Brain microvascular endothelial cell (primary cell): ENCODE data around the gene SLC2A6.

Experiments
- DNase-seq: peaks from one replicate; pipeline ENCODE4 v3.0.0-alpha.2; 2020
- H3K27ac ChIP-seq: fragments of 250-450 bp; sonication (Bioruptor Pico); 2 replicates; pipeline ENCODE4 v1.5.1; 2020; ENCODE audit warnings: mild to moderate bottlenecking, moderate library complexity
- H3K27me3 ChIP-seq: fragments of 250-450 bp; sonication (Bioruptor Pico); replicated peaks from 2 replicates; pipeline ENCODE4 v1.5.1; 2020; ENCODE audit warnings: mild to moderate bottlenecking
- H3K36me3 ChIP-seq: fragments of 250-450 bp; sonication (Bioruptor Pico); replicated peaks from 2 replicates; pipeline ENCODE4 v1.5.1; 2020; ENCODE audit warnings: mild to moderate bottlenecking
- H3K4me3 ChIP-seq: 2 replicates; pipeline ENCODE4 v1.5.1; 2011; ENCODE audit warnings: low read depth, mild to moderate bottlenecking, control low read depth, low read length, moderate library complexity
- in situ Hi-C: cut with HindIII; loops from 2 replicates; pipeline ENCODE4 v1.10.0; 2017; ENCODE audit warnings: low sequenced_read_pairs, low pct_ligation_motif_present
- TF ChIP-seq, protein P1 (sequence below): IDR thresholded peaks from 2 replicates; pipeline ENCODE4 v1.5.1; 2011; ENCODE audit warnings: low read depth, mild to moderate bottlenecking, moderate library complexity, low read length, control low read depth, inconsistent platforms; ENCODE audit errors: missing control alignments

Gene SLC2A6

DNA sequence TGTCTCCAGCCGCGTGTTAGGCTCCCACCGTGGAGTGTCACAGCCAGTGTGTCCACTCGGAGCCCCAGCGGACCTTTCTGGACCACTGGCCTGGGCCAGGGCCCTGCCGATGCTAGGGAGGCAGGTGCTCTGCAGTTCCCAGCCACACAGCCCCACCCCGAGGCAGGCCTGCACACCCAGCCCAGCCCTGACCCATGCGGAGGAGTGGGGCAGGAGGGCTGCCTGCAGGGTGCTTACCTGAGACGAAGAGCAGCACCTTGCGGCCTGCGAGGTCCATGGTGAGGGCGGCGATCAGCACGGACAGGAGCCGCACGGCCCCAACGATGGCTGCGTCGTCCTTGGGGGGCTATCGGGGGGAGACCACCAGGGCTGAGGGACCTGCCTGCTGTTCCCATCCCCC lies 5.2 kb downstream of the SLC2A6 start:
- Histone ChIP-seq H3K27me3 (no peaks in the 10 kb centered on the region), H3K27ac (no peak overlapping the region), H3K36me3 (peaks cover 57% of the 10 kb centered on the region), H3K4me3 (no peak overlapping the region)
- DNase-seq: no peak
- in situ Hi-C loops: no loop called here
- TF ChIP-seq, protein P1, sequence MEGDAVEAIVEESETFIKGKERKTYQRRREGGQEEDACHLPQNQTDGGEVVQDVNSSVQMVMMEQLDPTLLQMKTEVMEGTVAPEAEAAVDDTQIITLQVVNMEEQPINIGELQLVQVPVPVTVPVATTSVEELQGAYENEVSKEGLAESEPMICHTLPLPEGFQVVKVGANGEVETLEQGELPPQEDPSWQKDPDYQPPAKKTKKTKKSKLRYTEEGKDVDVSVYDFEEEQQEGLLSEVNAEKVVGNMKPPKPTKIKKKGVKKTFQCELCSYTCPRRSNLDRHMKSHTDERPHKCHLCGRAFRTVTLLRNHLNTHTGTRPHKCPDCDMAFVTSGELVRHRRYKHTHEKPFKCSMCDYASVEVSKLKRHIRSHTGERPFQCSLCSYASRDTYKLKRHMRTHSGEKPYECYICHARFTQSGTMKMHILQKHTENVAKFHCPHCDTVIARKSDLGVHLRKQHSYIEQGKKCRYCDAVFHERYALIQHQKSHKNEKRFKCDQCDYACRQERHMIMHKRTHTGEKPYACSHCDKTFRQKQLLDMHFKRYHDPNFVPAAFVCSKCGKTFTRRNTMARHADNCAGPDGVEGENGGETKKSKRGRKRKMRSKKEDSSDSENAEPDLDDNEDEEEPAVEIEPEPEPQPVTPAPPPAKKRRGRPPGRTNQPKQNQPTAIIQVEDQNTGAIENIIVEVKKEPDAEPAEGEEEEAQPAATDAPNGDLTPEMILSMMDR: no peak

- H3K36me3 ChIP-seq: peaks cover 57% of the 10 kb centered on the region
- TF ChIP-seq, protein P1: no peak
- in situ Hi-C loops: no loop called here
Measured at GRCh38 chr9:133472753-133473378, 6.0 kb downstream of the SLC2A6 start.

GRCh38 chr9:133472277-133472645 lies 6.6 kb downstream of the SLC2A6 start:
- in situ Hi-C loops: no loop called here
- no peaks in the 10 kb centered on the region for H3K27me3 ChIP-seq
- no peak overlapping the region for H3K4me3 ChIP-seq
- TF ChIP-seq, protein P1: no peak
- peaks cover 57% of the 10 kb centered on the region for H3K36me3 ChIP-seq
- H3K27ac ChIP-seq: no peak overlapping the region
- no peak for DNase-seq

More at GRCh38 chr9:133472753-133473378, 6.0 kb downstream of the SLC2A6 start:
- no peaks in the 10 kb centered on the region for H3K27me3 ChIP-seq
- H3K4me3 ChIP-seq: no peak overlapping the region
- DNase-seq: no peak
- H3K27ac ChIP-seq: no peak overlapping the region

DNA sequence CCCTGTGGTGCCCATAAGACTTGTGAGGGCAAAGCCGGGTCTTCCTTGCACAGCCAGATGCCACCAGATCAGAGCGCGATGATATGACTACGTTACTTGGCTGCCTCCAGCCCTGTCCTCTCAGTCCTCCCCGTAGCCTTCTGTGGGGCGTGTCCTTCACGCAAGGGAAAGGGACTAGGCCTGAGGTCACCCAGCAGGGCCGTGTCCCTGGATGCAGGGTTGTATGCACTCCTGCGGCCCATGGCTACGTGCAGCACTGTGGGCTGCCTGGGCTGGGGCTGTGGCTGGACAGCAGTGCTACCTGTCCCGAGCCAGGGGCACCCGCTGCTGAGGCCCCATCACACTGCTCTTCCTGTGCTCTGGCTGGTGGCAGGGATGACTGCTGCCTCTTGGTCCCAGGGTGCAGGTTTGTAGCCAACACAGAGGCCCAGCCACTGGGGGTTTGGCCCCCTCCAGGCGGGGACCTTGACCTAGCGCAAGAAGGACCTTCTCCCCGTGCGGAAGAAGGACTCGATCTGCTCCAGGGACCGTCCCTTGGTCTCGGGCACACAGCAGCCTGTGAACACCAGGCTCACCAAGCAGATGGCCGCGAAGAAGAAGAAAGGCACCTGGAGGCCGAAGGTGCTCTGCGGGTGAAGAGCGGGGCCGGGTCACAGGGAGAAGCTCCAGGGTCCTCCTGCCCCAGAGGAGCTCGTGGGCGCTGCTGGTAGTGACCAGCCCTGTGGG lies 7.2 kb downstream of the SLC2A6 start:
- peaks cover 54% of the 10 kb centered on the region for H3K36me3 ChIP-seq

DNA sequence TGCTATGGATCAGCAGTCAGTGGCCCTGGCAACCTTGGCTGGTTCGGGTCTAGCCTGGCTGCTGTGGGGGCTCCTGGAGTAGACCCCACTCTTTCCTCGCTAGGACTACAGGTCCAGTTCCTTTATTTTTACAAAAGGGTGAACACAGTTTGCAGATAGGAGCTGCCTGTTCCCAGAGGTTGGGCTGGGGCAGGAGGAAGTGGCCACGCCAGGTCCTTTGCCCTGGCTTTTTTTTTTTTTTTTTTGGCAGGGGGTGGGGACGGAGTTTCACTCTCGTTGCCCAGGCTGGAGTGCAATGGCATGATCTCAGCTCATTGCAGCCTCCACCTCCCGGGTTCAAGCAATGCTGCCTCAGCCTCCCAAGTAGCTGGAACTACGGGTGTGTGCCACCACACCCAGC lies 7.9 kb downstream of the SLC2A6 start:
- Histone ChIP-seq H3K36me3 (peaks cover 47% of the 10 kb centered on the region), H3K4me3 (no peak overlapping the region), H3K27ac (no peak overlapping the region), H3K27me3 (no peaks in the 10 kb centered on the region)
- TF ChIP-seq, protein P1: no peak
- DNase-seq: no peak
- in situ Hi-C loops: no loop called here

More for the DNA sequence above, 7.2 kb downstream of the SLC2A6 start:
- TF ChIP-seq, protein P1: no peak
- in situ Hi-C loops: no loop called here
- Histone ChIP-seq H3K4me3 (no peak overlapping the region), H3K27ac (no peak overlapping the region), H3K27me3 (no peaks in the 10 kb centered on the region)
- DNase-seq: no peak
